Stimulated activated memory B cell treated with anti-CD40 and anti-IgM and Interleukin-4, amounts not matched to agents 10 μg/mL and 1 μg/mL and 100 μg/mL, for 72 hours (primary cell): Measurements from ENCODE around the gene ENO4.

ENCODE experiments used
- ATAC-seq: fragments of 150-1000 bp; cut with Tn5 transposase; 2 replicates; pipeline ENCODE4 v1.10.0; 2021
- H3K27ac Mint-ChIP-seq: one replicate; pipeline ENCODE4 v1.8.0; 2022; ENCODE audit warnings: mild to moderate bottlenecking, mixed read lengths
- H3K27me3 Mint-ChIP-seq: one replicate; pipeline ENCODE4 v1.8.0; 2022; ENCODE audit warnings: mixed read lengths
- H3K36me3 Mint-ChIP-seq: one replicate; pipeline ENCODE4 v1.8.0; 2022; ENCODE audit warnings: mixed read lengths
- H3K4me1 Mint-ChIP-seq: one replicate; pipeline ENCODE4 v1.8.0; 2022; ENCODE audit warnings: mixed read lengths
- H3K4me3 Mint-ChIP-seq: one replicate; pipeline ENCODE4 v1.8.0; 2022; ENCODE audit warnings: mild to moderate bottlenecking, moderate library complexity, mixed read lengths
- H3K9me3 Mint-ChIP-seq: one replicate; pipeline ENCODE4 v1.8.0; 2022; ENCODE audit warnings: mixed read lengths

ENO4 gene

DNA sequence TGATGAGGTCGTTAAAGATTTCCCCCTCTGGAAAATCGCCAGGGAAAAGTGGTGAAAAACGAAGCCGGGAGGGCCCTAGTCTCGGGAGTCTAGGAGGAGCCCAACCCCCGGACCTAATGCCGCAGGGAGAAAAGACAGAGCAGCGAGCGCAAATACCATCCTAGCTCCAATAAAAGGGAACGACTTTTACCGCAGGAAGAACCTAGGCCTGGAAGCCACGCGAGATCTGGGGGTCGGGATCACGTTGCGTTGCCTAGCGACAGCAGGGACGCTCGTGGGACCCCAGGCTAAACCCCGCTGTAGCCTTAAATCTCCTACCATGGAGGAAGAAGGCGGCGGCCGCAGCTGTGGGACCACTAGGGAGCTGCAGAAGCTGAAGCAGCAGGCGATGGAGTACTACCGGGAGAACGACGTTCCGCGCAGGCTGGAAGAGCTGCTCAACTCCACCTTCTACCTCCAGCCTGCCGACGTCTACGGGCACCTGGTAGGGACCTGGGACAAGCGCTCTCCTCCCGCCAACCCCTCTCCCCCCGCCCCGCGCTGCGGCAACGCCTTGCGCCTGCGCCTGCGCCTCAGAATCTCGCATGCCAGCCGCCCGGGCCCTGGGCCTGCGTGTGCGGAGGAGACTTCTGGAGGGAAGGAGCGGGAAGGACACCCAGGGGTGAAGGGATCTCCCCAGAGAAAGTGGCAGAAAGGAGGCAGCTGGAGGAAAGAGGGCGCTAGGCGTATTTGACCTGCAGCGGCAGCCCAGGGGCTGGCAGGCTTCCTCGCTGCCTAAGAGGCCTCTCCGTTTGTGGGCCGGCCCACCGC, at the start of gene ENO4:
ENO4 (plus strand) TSS at position 252 of the 810 bp plus-strand sequence; CDS start at position 320, 68 bp downstream.
- H3K36me3 Mint-ChIP-seq: peaks cover 7% of the 10 kb centered on the region
- peak; percentile 78 for ATAC-seq
- H3K27ac Mint-ChIP-seq: peak within 1 kb of the TSS; percentile 82
- peaks cover 4% of the 10 kb centered on the region for H3K9me3 Mint-ChIP-seq
- peaks cover 36% of the 10 kb centered on the region for H3K4me1 Mint-ChIP-seq
- peaks cover 9% of the 10 kb centered on the region for H3K27me3 Mint-ChIP-seq
- peak within 1 kb of the TSS; percentile 79 for H3K4me3 Mint-ChIP-seq

DNA sequence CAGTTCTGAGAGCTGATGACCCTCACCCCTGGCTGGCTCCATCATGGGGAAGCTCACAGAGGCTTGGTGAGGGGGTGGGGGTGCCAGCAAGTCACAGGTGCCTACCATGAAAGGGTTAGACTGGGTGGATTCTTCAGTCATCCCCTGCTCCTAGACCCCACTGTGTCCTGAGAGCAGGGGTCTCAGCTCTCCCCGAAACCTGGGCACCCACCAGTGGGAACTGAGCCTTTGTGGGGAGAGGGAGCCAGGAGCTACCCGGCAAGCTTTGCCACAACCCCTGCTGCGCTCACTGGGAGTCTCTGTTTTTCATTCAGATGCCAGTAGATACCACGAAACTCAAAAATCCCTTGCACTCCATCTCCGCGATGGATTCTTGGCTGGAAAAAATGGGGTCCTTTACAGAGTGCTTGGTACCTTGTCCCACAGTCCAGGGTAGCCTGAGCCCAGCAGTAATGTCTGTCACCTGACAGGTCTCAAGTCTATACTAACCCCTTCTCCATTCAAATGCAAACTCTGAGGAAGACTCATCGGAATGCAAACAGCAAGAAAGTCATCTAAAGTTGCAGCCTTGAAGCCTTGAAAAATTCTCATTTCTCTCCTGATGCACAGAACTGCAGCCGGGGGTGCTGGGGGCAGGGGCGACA, 48.9 kb upstream of the ENO4 start:
- ATAC-seq: no peak
- H3K36me3 Mint-ChIP-seq: no peaks in the 10 kb centered on the region
- H3K27me3 Mint-ChIP-seq: peaks cover 18% of the 10 kb centered on the region

DNA sequence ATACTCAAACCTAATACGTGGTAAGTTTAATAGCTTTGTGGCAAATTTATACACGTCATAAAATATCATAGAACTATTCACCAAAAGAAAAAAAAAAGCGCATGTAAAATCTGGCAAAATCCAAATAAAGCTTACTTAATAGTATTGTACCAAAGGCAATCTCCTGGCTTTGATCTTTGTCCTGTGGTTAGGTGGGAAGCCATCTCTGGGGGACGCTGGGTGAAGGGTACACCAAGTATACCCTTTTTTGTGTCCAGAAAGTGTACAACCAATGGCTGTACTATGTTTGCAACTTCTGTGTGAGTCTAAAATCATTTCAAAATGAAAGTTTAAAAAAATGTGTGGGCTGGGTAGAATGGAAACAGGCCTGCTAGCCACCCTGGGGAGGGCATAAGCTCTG, 47.6 kb upstream of the ENO4 start:
- no peak for ATAC-seq
- peaks cover 13% of the 10 kb centered on the region for H3K27me3 Mint-ChIP-seq

More for the DNA sequence above, 48.9 kb upstream of the ENO4 start:
- Mint-ChIP-seq H3K27ac (no peak overlapping the region), H3K4me1 (peaks cover 6% of the 10 kb centered on the region), H3K4me3 (no peak overlapping the region), H3K9me3 (no peaks in the 10 kb centered on the region)

GRCh38 chr10:116802474-116802873, 46.8 kb upstream of the ENO4 start:
- Mint-ChIP-seq H3K4me1 (no peaks in the 10 kb centered on the region), H3K9me3 (no peaks in the 10 kb centered on the region), H3K27ac (no peak overlapping the region), H3K36me3 (no peaks in the 10 kb centered on the region), H3K27me3 (peaks cover 5% of the 10 kb centered on the region), H3K4me3 (no peak overlapping the region)
- ATAC-seq: no peak

More for the DNA sequence above, 47.6 kb upstream of the ENO4 start:
- H3K36me3 Mint-ChIP-seq: no peaks in the 10 kb centered on the region
- H3K4me3 Mint-ChIP-seq: no peak overlapping the region
- H3K27ac Mint-ChIP-seq: no peak overlapping the region
- H3K4me1 Mint-ChIP-seq: peaks cover 4% of the 10 kb centered on the region
- H3K9me3 Mint-ChIP-seq: no peaks in the 10 kb centered on the region

DNA sequence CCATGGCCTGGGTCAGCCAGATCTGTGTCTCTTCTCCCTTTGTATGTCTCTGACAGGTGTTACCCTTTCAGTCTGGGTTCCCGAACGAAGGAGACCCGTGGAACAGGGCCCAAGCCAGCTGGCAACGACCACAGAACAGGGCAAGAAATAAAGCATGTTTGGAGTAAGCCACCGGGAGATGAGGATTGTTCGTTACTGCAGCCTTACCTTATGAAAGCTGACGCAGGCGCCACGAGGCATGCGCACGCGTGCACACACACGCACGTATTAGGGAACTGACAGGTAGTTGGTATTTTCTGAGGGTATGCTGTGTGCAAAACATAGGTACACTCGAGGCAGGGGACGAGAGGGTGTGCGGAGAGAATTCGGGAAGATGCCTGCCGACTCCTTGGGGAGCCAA, 46.4 kb upstream of the ENO4 start:
- Mint-ChIP-seq H3K27ac (no peak overlapping the region), H3K36me3 (no peaks in the 10 kb centered on the region), H3K9me3 (no peaks in the 10 kb centered on the region), H3K4me3 (no peak overlapping the region), H3K27me3 (peaks cover under 1% of the 10 kb centered on the region), H3K4me1 (no peaks in the 10 kb centered on the region)
- ATAC-seq: no peak

DNA sequence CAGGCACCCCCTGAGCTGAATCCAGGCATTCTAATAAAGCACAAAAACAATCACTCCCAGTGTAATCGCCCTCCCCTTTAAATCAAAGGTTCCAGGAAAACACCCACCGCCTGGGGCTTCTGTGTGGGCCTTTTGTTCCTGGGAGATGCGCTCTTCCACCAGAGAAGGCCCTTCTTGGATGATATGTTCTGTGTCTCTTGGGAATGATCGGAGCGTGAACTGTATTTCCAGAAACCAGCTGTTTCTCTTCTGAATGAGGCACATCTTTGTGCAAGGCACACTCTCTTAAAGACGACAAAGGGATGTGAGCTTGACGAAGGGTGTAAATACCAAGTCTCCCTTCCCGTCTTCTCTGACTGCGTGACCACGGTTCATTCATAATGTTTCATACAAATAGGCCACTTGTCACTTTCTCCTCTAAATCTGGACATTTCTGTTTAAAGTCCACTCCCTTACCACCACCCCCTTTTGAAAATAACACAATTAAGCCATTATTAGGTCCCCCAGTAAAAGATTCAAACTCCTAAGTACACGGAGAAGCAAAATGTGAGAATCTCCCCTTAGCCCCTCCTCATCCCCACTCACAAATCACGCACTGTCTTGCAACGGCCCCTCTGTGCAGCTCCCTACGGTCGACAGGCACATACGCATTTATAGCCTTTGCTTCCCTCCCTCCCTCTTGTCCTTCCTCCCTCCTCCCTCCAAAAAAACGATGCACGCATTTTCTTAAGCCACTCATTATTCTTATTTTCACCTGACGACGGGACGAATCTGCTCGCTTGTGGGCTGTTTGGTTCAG, 45.6 kb upstream of the ENO4 start:
- no peak for ATAC-seq
- Mint-ChIP-seq H3K4me1 (no peaks in the 10 kb centered on the region), H3K27ac (no peak overlapping the region), H3K36me3 (no peaks in the 10 kb centered on the region), H3K27me3 (no peaks in the 10 kb centered on the region), H3K4me3 (no peak overlapping the region), H3K9me3 (no peaks in the 10 kb centered on the region)

- Mint-ChIP-seq H3K27me3 (peaks cover 43% of the 10 kb centered on the region), H3K4me3 (no peak overlapping the region), H3K9me3 (no peaks in the 10 kb centered on the region), H3K27ac (no peak overlapping the region), H3K36me3 (no peaks in the 10 kb centered on the region), H3K4me1 (no peaks in the 10 kb centered on the region)
- no peak for ATAC-seq
Measured at GRCh38 chr10:116808706-116809105, 40.6 kb upstream of the ENO4 start.

DNA sequence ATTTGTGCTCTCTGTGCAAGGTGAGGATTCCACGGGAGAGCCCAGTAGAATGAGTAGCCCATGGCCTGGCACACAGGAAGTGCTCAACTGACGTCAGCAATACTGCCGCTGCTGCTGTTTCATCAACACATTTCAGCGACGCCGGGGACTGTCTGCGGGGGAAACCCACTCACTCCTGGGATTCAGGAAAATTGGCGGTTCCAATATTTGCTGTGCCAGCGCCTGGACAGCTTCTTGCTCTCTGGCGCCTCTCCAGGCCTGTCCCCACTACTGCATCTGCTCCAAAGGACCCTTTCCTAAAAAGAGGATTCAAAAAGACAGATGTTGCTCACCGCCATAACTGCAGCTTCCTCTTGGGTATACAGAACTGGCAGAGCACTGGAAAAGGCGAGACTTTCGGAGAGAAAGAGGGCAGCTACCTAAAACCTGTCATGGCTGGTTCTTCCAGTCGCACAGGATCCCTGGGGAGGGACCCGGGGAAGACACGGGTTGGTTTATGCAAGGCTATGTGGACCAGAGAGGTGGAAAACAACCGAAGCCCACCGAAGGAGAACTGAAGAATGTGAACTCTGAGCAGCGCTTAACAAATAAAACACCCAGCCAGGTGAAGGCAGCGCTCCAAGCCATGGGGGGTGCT, 39.7 kb upstream of the ENO4 start:
- H3K27ac Mint-ChIP-seq: no peak overlapping the region
- no peak overlapping the region for H3K4me3 Mint-ChIP-seq
- peaks cover 45% of the 10 kb centered on the region for H3K27me3 Mint-ChIP-seq

DNA sequence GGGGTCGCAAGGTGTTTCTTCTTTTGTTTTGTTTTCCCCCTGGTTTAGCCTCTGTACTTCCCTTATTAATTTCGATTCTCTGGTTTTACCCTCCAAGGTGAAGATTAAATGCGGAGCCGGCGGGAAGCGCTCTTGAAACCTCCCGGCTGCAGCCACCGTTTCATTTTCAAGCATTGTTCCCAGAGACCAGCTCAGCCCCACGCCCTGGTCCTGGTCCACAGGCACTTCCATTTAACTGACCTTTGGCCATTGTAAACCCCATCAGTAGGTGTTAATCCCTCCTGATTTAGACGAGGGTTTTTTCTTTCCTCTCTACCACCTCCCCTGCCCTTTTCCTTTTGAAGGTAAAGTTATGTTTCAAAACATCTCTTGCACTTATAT, 39.2 kb upstream of the ENO4 start:
- Mint-ChIP-seq H3K36me3 (no peaks in the 10 kb centered on the region), H3K27me3 (peaks cover 45% of the 10 kb centered on the region), H3K4me1 (no peaks in the 10 kb centered on the region), H3K9me3 (no peaks in the 10 kb centered on the region), H3K4me3 (no peak overlapping the region), H3K27ac (no peak overlapping the region)
- ATAC-seq: no peak

More for the DNA sequence above, 39.7 kb upstream of the ENO4 start:
- ATAC-seq: no peak
- no peaks in the 10 kb centered on the region for H3K4me1 Mint-ChIP-seq
- no peaks in the 10 kb centered on the region for H3K36me3 Mint-ChIP-seq
- H3K9me3 Mint-ChIP-seq: no peaks in the 10 kb centered on the region

GRCh38 chr10:116810895-116811294, 38.4 kb upstream of the ENO4 start:
- Mint-ChIP-seq H3K36me3 (no peaks in the 10 kb centered on the region), H3K27ac (no peak overlapping the region), H3K27me3 (peaks cover 45% of the 10 kb centered on the region), H3K4me1 (no peaks in the 10 kb centered on the region), H3K9me3 (no peaks in the 10 kb centered on the region), H3K4me3 (no peak overlapping the region)
- ATAC-seq: no peak

DNA sequence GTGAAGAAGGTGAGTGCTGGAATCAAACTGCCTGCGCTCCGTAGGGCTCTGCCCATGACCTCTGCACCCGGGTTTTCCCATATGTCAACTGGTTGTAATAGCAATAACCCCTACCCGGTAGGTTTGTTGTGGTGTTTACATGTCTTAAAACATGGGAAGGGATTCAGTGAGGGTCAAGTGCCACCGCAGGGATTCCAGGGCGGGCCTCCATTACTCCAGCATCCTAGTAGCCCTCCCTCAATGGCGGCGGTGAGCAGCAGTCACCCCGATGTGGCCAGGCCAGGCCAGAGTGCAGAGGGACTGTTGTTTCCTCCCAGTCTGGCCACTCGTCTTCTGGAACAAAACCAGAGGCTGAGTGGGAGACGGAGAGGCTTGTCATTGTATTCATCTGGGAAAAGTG, 37.6 kb upstream of the ENO4 start:
- ATAC-seq: no peak
- peaks cover 45% of the 10 kb centered on the region for H3K27me3 Mint-ChIP-seq

GRCh38 chr10:116815641-116816415, 33.5 kb upstream of the ENO4 start:
- no peak overlapping the region for H3K27ac Mint-ChIP-seq
- H3K27me3 Mint-ChIP-seq: peaks cover 30% of the 10 kb centered on the region
- H3K36me3 Mint-ChIP-seq: peaks cover 5% of the 10 kb centered on the region
- peaks cover 4% of the 10 kb centered on the region for H3K9me3 Mint-ChIP-seq
- H3K4me3 Mint-ChIP-seq: no peak overlapping the region
- no peak for ATAC-seq
- no peaks in the 10 kb centered on the region for H3K4me1 Mint-ChIP-seq

More for the DNA sequence above, 37.6 kb upstream of the ENO4 start:
- Mint-ChIP-seq H3K27ac (no peak overlapping the region), H3K36me3 (no peaks in the 10 kb centered on the region), H3K4me3 (no peak overlapping the region), H3K4me1 (no peaks in the 10 kb centered on the region), H3K9me3 (no peaks in the 10 kb centered on the region)

GRCh38 chr10:116817178-116817577, 32.1 kb upstream of the ENO4 start:
- no peak for ATAC-seq
- Mint-ChIP-seq H3K36me3 (peaks cover 18% of the 10 kb centered on the region), H3K9me3 (peaks cover 9% of the 10 kb centered on the region), H3K27ac (no peak overlapping the region), H3K4me3 (no peak overlapping the region), H3K4me1 (no peaks in the 10 kb centered on the region), H3K27me3 (peaks cover 17% of the 10 kb centered on the region)

- peaks cover 25% of the 10 kb centered on the region for H3K36me3 Mint-ChIP-seq
- no peak for ATAC-seq
- H3K4me1 Mint-ChIP-seq: no peaks in the 10 kb centered on the region
- peaks cover 10% of the 10 kb centered on the region for H3K27me3 Mint-ChIP-seq
- H3K9me3 Mint-ChIP-seq: peaks cover 9% of the 10 kb centered on the region
- no peak overlapping the region for H3K27ac Mint-ChIP-seq
- no peak overlapping the region for H3K4me3 Mint-ChIP-seq
Measured at GRCh38 chr10:116817780-116818343, 31.4 kb upstream of the ENO4 start.
